NK-92 (cell line): ENCODE results near the gene NLRP7.

Experiments
- DNase-seq: peaks from one replicate; lab custom pipeline; 2025; ENCODE audit not compliant: unreplicated experiment; lab: John Stamatoyannopoulos, UW

The NLRP7 gene

DNA sequence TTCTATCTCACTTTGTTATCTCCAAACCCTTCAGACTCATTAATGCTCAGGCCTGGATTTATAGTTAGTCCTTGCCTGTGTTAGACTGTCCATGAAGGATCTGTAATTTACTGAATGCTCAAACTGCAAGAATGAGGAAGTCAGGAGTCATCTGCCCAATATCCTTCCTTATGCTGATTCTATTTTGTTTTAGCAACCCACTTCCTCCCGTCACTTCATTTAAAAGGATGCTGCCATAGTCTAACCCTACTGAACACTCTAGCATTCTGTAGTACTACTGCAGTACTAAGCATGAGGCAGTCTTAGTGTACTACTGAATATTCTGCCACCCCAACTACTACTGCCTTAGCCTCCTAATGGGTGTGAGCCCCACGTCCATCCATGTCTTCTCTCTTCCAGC is 71.8 kb downstream of the NLRP7 start:
- DNase-seq, result no peak

DNA sequence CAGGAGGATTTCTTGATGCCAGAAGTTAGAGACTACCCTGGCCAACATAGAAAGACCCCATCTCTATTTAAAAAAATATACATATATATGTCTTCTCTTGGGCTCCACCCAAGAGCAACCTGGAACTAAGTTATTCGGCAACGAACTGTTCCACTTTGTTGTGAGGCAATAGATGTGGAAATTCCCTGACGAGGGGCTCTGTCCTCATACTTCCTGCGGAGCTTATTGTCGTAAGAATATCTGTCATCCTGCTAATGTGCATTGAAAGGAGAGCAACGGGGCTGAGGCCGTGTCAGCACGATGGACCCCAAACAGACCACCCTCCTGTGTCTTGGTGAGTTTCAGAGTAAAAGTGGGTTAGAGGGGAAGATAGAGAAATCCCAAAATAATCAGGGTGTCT is 73.3 kb downstream of the NLRP7 start, which contains the start of gene FCAR:
Gene FCAR (plus strand): TSS at position 246 of the 400 bp plus-strand sequence. CDS start 55 bp downstream, at position 301.
- DNase-seq, result no peak
